Left kidney (tissue), 2 donors: ENCODE results near the gene ATP6AP2. TPM values are rescaled to one million over a fixed set of nuclear protein-coding genes. Genes with fewer than 3 reads are reported as not detected.

ENCODE experiments used
- DNase-seq: peaks from one replicate; pipeline ENCODE4 v3.0.0-alpha.2; 2013
- polyA plus RNA-seq: library from polyadenylated mRNA; unstranded; fragments of 120-200 nt; gene quantifications from one replicate; pipeline ENCODE4 v1.2.1, GENCODE V29; 2013; ENCODE audit not compliant: insufficient read length

The ATP6AP2 gene
- polyA plus RNA-seq, 1 donor: 190 TPM

- no peak for DNase-seq
Observed at GRCh38 chrX:40637687-40638086, 56.9 kb downstream of the ATP6AP2 start.

GRCh38 chrX:40644176-40644575, 63.4 kb downstream of the ATP6AP2 start:
- DNase-seq: no peak

- no peak for DNase-seq
Observed at GRCh38 chrX:40644821-40645358, 64.1 kb downstream of the ATP6AP2 start.

GRCh38 chrX:40646489-40647306, 65.9 kb downstream of the ATP6AP2 start:
- no peak for DNase-seq

GRCh38 chrX:40647307-40648197, 66.8 kb downstream of the ATP6AP2 start, which contains the start of gene CXorf38:
TSS of gene CXorf38 (minus strand) at chrX:40647561. CDS start at chrX:40647520, 41 bp downstream.
- DNase-seq: peak; percentile 87

- DNase-seq: peak; percentile 77
Observed at GRCh38 chrX:40651620-40652223, 71.0 kb downstream of the ATP6AP2 start.

- no peak for DNase-seq
Observed at GRCh38 chrX:40652664-40653063, 71.9 kb downstream of the ATP6AP2 start.

GRCh38 chrX:40653535-40653934, 72.8 kb downstream of the ATP6AP2 start:
- DNase-seq: no peak

Other genes with a start within 250 kb of the ATP6AP2 start
- not detected for gene MPC1L, start 42.5 kb downstream of the ATP6AP2 start, polyA plus RNA-seq
- 13.3 TPM for gene CXorf38, start 66.6 kb downstream of the ATP6AP2 start, polyA plus RNA-seq
- gene MED14, start 154.6 kb downstream of the ATP6AP2 start, polyA plus RNA-seq: 71.3 TPM